PC-3 (cell line): Measurements from ENCODE around the gene TMEM164. TPM values are rescaled to one million over a fixed set of nuclear protein-coding genes. Genes with fewer than 3 reads are reported as not detected.

Experiments used
- ATAC-seq: fragments of 200-7000 bp; cut with Tn5 transposase; 2 replicates; pipeline ENCODE4 v1.9.1; 2020; ENCODE audit warnings: mild to moderate bottlenecking, moderate library complexity
- BruUV-seq: library from RNA; stranded (reverse); fragments of 400-500 nt; replicated peaks from 2 replicates; lab custom pipeline; 2021; lab: Mats Ljungman, UMichigan
- CTCF ChIA-PET: fragments of 300-600 bp; sonication (Branson Sonifier 250); formaldehyde crosslinking; loops from one replicate; lab custom pipeline; 2022; ENCODE audit warnings: antibody characterized with exemption; lab: Charles Lee
- POLR2A ChIA-PET: fragments of 300-600 bp; sonication (Branson Sonifier 250); formaldehyde crosslinking; loops from one replicate; lab custom pipeline; 2022; ENCODE audit warnings: antibody characterized with exemption; ENCODE audit not compliant: unreplicated experiment; lab: Charles Lee
- DNase-seq: peaks from one replicate; pipeline ENCODE4 v3.0.0-alpha.2; 2015
- H2AFZ ChIP-seq: fragments of 300-600 bp; sonication (generic); 2 replicates; pipeline ENCODE4 v1.6.0; 2016; ENCODE audit warnings: antibody characterized with exemption, low read length
- H3F3A ChIP-seq: fragments of 300-600 bp; sonication (generic); one replicate; pipeline ENCODE4 v1.6.0; 2017; ENCODE audit warnings: antibody characterized with exemption, low read length, control low read depth, mild to moderate bottlenecking; ENCODE audit not compliant: unreplicated experiment
- H3K27ac ChIP-seq: fragments of 300-600 bp; sonication (generic); 2 replicates; pipeline ENCODE4 v1.5.1; 2016; ENCODE audit warnings: mild to moderate bottlenecking, low read length
- H3K27me3 ChIP-seq: fragments of 300-600 bp; sonication (generic); 2 replicates; pipeline ENCODE4 v1.6.1; 2016; ENCODE audit warnings: low read length, mixed read lengths
- H3K36me3 ChIP-seq: fragments of 300-600 bp; sonication (generic); 2 replicates; pipeline ENCODE4 v1.6.1; 2016; ENCODE audit warnings: low read depth, mixed run types, low read length, mixed read lengths
- H3K4me1 ChIP-seq: fragments of 300-600 bp; sonication (generic); 2 replicates; pipeline ENCODE4 v1.5.1; 2016; ENCODE audit warnings: low read length; ENCODE audit not compliant: insufficient read depth
- H3K4me2 ChIP-seq: fragments of 300-600 bp; sonication (generic); 2 replicates; pipeline ENCODE4 v1.6.0; 2016; ENCODE audit warnings: low read length
- H3K4me3 ChIP-seq: fragments of 300-600 bp; sonication (generic); 2 replicates; pipeline ENCODE4 v1.5.1; 2016; ENCODE audit warnings: mild to moderate bottlenecking, low read length, mixed read lengths
- H3K79me2 ChIP-seq: fragments of 300-600 bp; sonication (generic); 2 replicates; pipeline ENCODE4 v1.6.1; 2017; ENCODE audit warnings: low read length, mixed read lengths
- H3K9ac ChIP-seq: fragments of 300-600 bp; sonication (generic); 2 replicates; pipeline ENCODE4 v1.6.0; 2016; ENCODE audit warnings: mild to moderate bottlenecking, low read length
- H3K9me2 ChIP-seq: fragments of 300-600 bp; sonication (generic); replicated peaks from 2 replicates; pipeline ENCODE4 v1.6.1; 2016; ENCODE audit warnings: mixed run types, low read length, mixed read lengths
- H3K9me3 ChIP-seq: fragments of 300-600 bp; sonication (generic); 2 replicates; pipeline ENCODE4 v1.6.1; 2016; ENCODE audit warnings: low read length, mixed read lengths
- H4K20me1 ChIP-seq: fragments of 300-600 bp; sonication (generic); 2 replicates; pipeline ENCODE4 v1.6.1; 2016; ENCODE audit warnings: low read length, mixed read lengths
- EZH2 ChIP-seq: fragments of 300-600 bp; sonication (generic); IDR thresholded peaks from one replicate; pipeline ENCODE4 v1.6.1; 2017; ENCODE audit warnings: antibody characterized with exemption, mild to moderate bottlenecking, low read length; ENCODE audit not compliant: unreplicated experiment
- EZH2phosphoT487 ChIP-seq: fragments of 300-600 bp; sonication (generic); IDR thresholded peaks from 2 replicates; pipeline ENCODE4 v1.6.1; 2018; ENCODE audit warnings: mild to moderate bottlenecking, antibody characterized with exemption, low read length, borderline replicate concordance
- intact Hi-C: fragments of 100-400 bp; cut with micrococcal nuclease; formaldehyde crosslinking; loops from 2 replicates; pipeline ENCODE4 v1.9.0; 2023
- total RNA-seq: library from RNA; depleted of rRNA; stranded (reverse); fragments of >200 nt; gene quantifications from 2 replicates; pipeline ENCODE4 v1.2.3, GENCODE V29; 2014
- TF ChIP-seq, protein P1 (sequence below): fragments of 300-600 bp; sonication (generic); conservative IDR thresholded peaks from 2 replicates; pipeline ENCODE4 v1.5.1; 2017; ENCODE audit warnings: antibody characterized with exemption, low read depth, mild to moderate bottlenecking, low read length

The TMEM164 gene
- total RNA-seq, 1 experiment from 2014 or later, result 26.6 TPM

DNA sequence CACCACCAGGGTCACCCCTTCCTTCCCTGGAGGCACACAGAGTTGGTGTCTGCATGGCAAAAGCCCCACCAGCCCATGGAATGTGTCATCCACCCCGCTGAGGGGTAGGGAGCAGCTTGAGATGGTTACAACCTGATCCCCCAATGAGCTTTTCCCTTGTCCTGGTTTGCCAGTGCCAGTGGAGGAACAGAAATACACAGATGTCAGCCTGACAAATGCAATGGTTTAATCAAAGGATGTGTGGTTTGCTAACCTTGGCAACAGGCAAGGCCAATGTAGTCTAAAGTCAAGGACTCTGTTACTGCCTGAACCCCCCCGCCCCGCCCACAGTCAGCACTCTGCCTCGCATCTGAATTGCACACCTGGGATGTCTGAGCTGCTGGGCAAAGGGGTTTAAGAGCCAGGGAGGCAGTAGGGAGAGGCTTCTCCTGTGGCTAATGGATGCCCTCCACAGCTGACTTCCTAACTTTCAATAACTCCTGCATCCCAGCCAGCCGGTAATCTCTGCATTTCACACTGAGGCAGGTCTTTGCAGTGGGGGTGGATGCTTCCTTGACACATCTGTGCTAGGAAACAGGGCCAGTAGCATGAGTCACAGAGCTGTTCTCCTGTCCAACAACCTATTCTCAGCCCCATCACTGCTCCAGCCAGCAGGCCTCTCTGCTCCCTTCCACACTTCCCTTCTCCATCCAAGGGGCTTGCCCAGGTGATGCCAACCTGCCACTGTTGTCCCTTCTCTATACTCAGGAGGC is 177.4 kb downstream of the TMEM164 start:
- no peaks in the 10 kb centered on the region for H3F3A ChIP-seq
- peak overlapping the region; percentile 46; the same call in 1 of the 2 replicates for H3K4me3 ChIP-seq
- H4K20me1 ChIP-seq, result no peaks in the 10 kb centered on the region
- no TSS peak for BruUV-seq
- intact Hi-C loops, result loop anchor here (5.0 kb wide), 1 partner anchor 42 kb away; no protein-coding TSS in a partner anchor
- CTCF ChIA-PET, result no interaction called here
- no peaks in the 10 kb centered on the region for H3K36me3 ChIP-seq
- no peaks in the 10 kb centered on the region for H3K9me3 ChIP-seq
- H3K79me2 ChIP-seq, result no peaks in the 10 kb centered on the region
- H3K4me2 ChIP-seq, result peak overlapping the region; percentile 79
- peak overlapping the region; percentile 98 for H3K27ac ChIP-seq
- peak overlapping the region; percentile 74 for H3K9ac ChIP-seq
- no peak overlapping the region for H2AFZ ChIP-seq
- H3K4me1 ChIP-seq, result peaks cover 42% of the 10 kb centered on the region
- TF ChIP-seq, protein P1, sequence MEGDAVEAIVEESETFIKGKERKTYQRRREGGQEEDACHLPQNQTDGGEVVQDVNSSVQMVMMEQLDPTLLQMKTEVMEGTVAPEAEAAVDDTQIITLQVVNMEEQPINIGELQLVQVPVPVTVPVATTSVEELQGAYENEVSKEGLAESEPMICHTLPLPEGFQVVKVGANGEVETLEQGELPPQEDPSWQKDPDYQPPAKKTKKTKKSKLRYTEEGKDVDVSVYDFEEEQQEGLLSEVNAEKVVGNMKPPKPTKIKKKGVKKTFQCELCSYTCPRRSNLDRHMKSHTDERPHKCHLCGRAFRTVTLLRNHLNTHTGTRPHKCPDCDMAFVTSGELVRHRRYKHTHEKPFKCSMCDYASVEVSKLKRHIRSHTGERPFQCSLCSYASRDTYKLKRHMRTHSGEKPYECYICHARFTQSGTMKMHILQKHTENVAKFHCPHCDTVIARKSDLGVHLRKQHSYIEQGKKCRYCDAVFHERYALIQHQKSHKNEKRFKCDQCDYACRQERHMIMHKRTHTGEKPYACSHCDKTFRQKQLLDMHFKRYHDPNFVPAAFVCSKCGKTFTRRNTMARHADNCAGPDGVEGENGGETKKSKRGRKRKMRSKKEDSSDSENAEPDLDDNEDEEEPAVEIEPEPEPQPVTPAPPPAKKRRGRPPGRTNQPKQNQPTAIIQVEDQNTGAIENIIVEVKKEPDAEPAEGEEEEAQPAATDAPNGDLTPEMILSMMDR, result no peak
- TF ChIP-seq EZH2, result no peak
- no peak for TF ChIP-seq EZH2phosphoT487
- POLR2A ChIA-PET, result interaction anchor here (0.6 kb wide), 2 partner anchors 136 to 203 kb away, joined by 3 to 6 read pairs; no protein-coding TSS in a partner anchor
- H3K9me2 ChIP-seq, result no peaks in the 10 kb centered on the region
- ATAC-seq (peak; percentile 88), DNase-seq (peak; percentile 65)
- H3K27me3 ChIP-seq, result no peaks in the 10 kb centered on the region

DNA sequence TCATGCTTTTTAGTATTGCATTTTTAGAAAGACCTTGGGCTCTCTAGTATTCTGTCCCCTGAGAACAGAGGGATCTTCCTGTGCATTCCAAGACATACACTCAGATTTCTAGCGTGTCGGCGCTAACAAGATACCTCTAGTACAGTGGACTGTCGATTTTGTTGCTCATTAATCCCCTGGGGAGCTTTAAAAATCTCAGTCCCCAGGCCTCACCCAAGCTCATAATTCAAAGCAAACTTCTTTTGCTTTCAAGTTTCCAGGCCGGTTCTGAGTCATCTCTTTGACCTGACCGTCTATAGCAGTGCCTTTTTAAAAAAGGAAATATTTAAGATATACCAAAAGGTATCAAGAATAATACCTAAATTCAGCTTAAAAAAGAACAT is 178.0 kb downstream of the TMEM164 start:
- CTCF ChIA-PET, result no interaction called here
- H3K9me2 ChIP-seq, result no peaks in the 10 kb centered on the region
- ATAC-seq (peak; percentile 83), DNase-seq (peak; percentile 65)
- intact Hi-C loops, result loop anchor here (5.0 kb wide), 1 partner anchor 41 kb away; no protein-coding TSS in a partner anchor
- H3K79me2 ChIP-seq, result no peaks in the 10 kb centered on the region
- no peaks in the 10 kb centered on the region for H3K9me3 ChIP-seq
- peak overlapping the region; percentile 79 for H3K4me2 ChIP-seq
- no peak for TF ChIP-seq EZH2
- TF ChIP-seq, protein P1, result no peak
- no peak for TF ChIP-seq EZH2phosphoT487
- H3K27me3 ChIP-seq, result no peaks in the 10 kb centered on the region
- no peaks in the 10 kb centered on the region for H4K20me1 ChIP-seq
- H3K27ac ChIP-seq, result peak overlapping the region; percentile 98
- peak overlapping the region; percentile 46; the same call in 1 of the 2 replicates for H3K4me3 ChIP-seq
- H3K36me3 ChIP-seq, result no peaks in the 10 kb centered on the region
- no peaks in the 10 kb centered on the region for H3F3A ChIP-seq
- no peak overlapping the region for H2AFZ ChIP-seq
- peak overlapping the region; percentile 74 for H3K9ac ChIP-seq
- POLR2A ChIA-PET, result no interaction called here
- no TSS peak for BruUV-seq
- H3K4me1 ChIP-seq, result peaks cover 42% of the 10 kb centered on the region
